ENCODE results near the gene PADI4. TPM values are rescaled to one million over a fixed set of nuclear protein-coding genes. Genes with fewer than 3 reads are reported as not detected.

Gene PADI4
- total RNA-seq, 4 donors from 2014 or later = 0.22 to 1.3 TPM; not detected in 2

- TF ChIP-seq CTCF (IDR thresholded peaks at IDR 0.05; ENCODE audit: low read depth) = no peak
Measured at GRCh38 chr1:17372955-17373354, 65.0 kb downstream of the PADI4 start.

GRCh38 chr1:17375651-17376050 lies 67.7 kb downstream of the PADI4 start:
- no peak for TF ChIP-seq CTCF (IDR thresholded peaks at IDR 0.05; ENCODE audit: low read depth)

GRCh38 chr1:17377325-17377953 lies 69.4 kb downstream of the PADI4 start:
- TF ChIP-seq CTCF (IDR thresholded peaks at IDR 0.05; ENCODE audit: low read depth) = no peak

GRCh38 chr1:17381161-17381560 lies 73.2 kb downstream of the PADI4 start:
- no peak for TF ChIP-seq CTCF (IDR thresholded peaks at IDR 0.05; ENCODE audit: low read depth)

GRCh38 chr1:17392199-17392740 lies 84.3 kb downstream of the PADI4 start:
- no peak for TF ChIP-seq CTCF (IDR thresholded peaks at IDR 0.05; ENCODE audit: low read depth)

- no peak for TF ChIP-seq CTCF (IDR thresholded peaks at IDR 0.05; ENCODE audit: low read depth)
Measured at GRCh38 chr1:17393230-17393629, 85.2 kb downstream of the PADI4 start.

GRCh38 chr1:17397910-17398695 lies 90.1 kb downstream of the PADI4 start:
- no peak for TF ChIP-seq CTCF (IDR thresholded peaks at IDR 0.05; ENCODE audit: low read depth)

Measured in subcutaneous adipose tissue (tissue), 4 donors.